GM21360 (cell line): ENCODE measurements around the gene NF1.
"Not testable (repeated sequence)": the region's sequence is repeated elsewhere in the genome, so short reads cannot be mapped to it uniquely, and the experiment has no call there.

ENCODE experiments used
- ATAC-seq: cut with Tn5 transposase; IDR thresholded peaks from one replicate; pipeline ENCODE4 v1.9.1; 2021; ENCODE audit warnings: mild to moderate bottlenecking, moderate library complexity; ENCODE audit not compliant: unreplicated experiment

The NF1 gene

GRCh38 chr17:31378638-31379037 lies 283.9 kb downstream of the NF1 start:
- ATAC-seq, result no peak

DNA sequence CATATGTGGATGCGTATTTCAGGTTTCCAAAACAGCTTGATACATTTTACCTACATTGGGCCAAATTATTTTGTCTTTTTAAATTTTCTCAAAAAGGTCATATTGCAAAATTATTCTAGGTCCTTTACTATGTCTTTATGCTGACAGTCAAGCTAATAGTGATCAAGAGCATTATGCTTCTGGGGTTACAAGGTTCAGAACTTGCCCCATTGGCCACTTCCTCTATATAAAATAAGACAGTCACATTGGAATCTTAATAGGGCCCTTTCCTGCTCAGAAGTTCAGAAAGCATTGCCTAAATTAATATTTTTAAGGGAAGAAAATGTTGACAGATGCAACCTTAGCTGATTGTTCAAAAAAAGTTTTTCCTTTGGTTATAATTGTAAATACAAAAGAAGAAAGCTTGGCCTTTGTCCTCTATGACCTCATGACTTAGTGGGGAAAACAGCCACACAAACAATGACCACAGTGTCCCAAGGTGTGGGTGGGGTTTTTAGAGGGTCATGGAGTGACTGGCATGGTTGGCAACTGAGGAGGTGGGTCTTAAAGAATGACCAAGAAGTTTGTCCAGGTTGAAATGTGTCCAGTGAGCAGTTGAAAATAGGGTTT lies 284.9 kb downstream of the NF1 start:
- no peak for ATAC-seq

GRCh38 chr17:31381165-31381668 lies 286.4 kb downstream of the NF1 start:
- ATAC-seq, result no peak

DNA sequence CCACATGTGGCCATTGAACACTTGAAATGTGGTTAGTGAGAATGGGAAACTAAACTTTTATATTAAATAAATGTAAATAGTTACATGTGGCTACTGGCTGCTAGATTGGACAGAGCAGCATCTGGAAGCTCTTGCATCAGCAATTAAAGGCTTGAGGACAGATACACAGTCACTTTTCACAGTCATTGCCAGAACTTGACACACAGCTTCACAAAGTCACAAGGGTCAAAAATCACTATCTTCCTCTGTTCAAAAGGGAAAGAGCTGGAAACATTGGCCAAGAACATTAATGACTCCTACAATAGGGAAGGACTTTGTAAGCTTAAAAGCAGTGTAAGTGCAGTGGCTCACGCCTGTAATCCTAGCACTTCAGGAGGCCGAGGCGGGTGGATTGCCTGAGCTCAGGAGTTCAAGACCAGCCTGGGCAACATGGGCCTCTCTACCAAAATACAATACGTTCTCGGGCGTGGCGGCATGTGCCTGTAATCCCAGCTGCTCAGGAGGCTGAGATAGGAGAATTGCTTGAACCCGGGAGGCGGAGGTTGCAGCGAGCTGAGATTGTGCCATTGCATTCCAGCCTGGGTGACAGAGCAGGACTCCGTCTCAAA lies 288.0 kb downstream of the NF1 start:
- ATAC-seq, result not testable (repeated sequence)

DNA sequence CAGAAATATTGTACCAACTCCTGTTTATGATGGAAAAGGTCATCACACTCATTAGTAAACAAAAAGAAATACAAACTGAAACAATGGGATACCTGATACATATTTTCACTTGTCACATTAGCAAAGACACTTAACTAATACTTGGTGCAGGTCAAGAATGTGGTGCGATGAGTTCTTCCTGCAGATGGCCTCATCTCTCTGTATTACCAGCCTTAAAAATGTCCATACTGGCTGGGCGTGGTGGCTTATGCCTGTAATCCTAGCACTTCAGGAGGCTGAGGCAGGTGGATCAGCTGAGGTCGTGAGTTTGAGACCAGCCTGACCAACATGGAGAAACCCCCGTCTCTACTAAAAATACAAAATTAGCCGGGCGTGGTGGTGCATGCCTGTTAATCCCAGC lies 288.7 kb downstream of the NF1 start:
- ATAC-seq, result not testable (repeated sequence)

DNA sequence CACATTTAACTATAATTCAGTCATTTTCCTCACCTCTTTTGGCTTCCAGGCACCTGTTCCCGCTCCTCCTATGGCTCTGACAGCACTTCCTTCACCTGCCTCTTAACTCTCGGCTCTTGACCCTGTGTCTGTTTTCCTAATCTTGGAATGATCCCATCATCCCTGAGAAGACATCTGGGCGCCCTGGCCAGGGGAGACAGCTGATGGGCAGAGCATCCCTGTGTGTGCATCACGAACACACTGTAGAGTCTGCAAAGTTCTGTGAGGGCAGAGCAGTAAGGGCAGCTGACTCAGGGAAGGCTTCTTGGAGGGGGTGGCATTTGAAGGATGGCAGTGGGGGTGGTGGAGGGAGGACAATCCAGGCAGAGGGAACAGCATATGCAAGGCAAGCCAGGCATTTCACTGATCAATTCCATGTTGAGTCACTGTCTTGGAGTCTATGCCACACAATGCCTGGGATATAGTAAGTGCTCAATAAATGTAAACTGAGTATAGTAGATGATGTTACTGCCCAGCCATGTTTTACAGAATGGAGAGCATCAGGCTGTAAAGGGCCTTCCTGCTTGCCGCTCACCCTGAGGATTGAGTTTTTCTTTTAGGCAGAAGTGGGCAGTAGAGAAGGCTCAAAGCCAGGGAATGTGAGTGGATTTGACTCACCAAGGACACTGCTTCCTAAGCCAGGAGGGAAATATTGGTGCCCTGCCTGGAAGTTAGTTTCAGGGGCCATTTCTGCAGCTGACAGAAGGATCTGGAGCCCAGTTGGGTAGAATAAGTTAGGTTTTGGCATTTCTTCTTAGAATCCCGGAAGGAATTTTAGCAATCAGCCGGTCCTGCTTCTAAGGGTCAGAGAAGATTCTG lies 290.9 kb downstream of the NF1 start:
- no peak for ATAC-seq

GRCh38 chr17:31386542-31387075 lies 291.8 kb downstream of the NF1 start:
- ATAC-seq, result no peak

DNA sequence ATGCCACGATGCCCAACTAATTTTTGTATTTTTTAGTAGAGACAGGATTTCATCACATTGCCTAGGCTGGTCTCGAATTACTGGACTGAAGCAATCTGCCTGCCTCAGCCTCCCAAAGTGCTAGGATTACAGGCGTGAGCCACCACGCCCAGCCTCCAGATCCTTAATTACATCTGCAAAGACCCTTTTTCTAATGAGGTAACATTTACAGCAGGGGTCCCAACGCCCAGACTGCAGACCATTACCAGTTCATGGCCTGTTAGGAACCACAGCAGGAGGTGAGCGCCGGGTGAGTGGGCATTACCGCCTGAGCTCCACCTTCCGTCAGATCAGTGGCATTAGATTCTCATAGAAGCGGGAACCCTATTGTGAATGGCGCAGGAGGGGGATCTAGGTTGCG lies 292.7 kb downstream of the NF1 start:
- no peak for ATAC-seq

DNA sequence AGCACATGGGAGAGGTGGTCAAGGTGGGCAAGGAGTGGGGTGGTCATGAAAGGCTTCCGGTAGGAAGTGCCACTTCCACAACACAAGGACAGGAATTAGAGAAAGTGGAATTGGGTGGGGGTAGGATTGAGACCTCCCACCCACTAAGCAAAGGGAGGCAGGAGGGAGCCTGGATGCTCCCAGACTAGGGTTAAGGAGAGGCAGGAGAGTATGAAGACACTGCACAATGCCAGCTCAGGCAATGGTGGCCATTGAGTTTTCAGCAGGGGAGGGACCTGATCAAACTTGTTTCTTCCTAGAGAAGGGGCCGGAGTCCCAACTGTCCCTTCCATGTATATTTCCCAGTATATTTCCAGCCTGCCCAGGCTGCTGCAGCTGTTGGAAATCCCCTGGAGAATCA lies 293.6 kb downstream of the NF1 start:
- ATAC-seq, result no peak

DNA sequence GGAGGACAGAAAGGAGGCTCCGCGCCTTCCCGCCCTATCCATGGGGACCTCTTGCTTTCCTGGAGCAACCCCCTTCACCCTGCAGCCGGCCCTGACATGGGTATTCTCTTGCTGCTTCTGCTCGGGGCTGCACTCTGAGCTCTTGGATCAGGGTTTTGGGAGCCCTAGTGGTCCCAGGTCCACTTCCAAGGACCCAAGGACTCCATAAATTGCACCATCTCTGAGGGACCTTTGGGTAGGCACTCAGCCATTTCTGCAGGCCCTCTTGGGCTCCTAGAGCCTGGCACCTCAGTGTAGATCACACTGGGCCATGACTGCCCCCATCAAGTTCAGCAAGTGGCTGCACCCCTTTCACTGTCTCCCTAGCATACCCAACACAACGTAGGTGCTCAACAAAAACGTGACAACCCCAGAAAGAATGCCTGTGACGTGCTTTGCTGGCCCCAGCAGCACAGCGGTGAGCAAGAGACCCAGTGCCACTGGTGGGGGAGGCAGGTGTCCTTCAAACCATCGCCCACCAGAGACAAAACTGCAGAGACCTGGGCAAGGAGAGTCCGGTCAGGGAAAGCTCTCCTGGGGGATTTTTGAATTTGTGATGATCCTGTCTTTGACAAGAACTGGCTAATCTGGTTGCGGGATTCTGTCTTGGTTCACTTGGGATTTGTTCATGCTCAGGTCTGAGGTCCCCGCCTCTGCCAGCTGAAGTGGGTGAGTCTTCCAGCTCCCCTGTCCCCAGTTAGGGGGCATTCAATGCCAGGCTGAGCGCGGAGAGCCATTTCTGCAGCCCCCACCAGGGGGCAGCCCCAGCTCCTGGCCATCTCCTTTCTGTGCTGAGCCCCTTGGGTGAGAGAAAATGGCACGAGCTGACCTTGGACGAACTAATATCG lies 294.2 kb downstream of the NF1 start:
- no peak for ATAC-seq

DNA sequence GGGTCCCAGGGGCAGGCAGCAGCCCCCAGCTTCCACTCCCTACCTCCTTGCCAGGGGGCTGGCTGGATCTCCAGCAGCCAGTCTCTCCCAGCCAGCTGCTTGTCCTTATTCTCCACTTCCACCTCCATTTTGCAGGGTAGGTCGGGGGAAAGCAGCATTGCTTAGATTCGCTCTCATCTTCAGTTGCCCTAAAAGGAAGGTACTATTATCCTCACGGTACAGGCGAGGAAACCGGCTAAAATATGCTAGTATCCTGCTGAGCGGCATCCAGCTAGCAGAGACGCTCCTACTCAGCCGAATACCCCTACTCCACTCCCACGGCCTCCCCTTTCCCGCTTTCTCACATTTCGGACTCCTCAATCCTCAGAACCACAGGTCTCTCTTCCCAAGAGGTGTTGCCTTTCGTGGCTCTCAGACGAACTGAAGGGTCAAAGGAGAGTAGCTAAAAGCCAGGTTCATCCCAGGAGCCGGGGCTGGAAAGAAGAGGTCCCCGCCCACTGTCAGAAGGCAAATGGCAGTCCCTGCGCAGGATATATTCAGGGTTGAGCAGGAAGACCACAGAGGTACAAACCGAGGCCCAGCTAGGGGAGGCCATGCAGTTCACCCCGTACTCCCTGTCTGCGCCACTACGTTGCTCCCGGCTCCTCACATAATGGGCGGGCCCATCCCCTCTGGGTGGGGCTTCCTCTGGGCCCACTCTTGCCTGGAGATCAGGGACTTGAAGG lies 295.0 kb downstream of the NF1 start:
- ATAC-seq, result no peak

- ATAC-seq, result no peak
Observed at GRCh38 chr17:31390426-31390747, 295.6 kb downstream of the NF1 start.

DNA sequence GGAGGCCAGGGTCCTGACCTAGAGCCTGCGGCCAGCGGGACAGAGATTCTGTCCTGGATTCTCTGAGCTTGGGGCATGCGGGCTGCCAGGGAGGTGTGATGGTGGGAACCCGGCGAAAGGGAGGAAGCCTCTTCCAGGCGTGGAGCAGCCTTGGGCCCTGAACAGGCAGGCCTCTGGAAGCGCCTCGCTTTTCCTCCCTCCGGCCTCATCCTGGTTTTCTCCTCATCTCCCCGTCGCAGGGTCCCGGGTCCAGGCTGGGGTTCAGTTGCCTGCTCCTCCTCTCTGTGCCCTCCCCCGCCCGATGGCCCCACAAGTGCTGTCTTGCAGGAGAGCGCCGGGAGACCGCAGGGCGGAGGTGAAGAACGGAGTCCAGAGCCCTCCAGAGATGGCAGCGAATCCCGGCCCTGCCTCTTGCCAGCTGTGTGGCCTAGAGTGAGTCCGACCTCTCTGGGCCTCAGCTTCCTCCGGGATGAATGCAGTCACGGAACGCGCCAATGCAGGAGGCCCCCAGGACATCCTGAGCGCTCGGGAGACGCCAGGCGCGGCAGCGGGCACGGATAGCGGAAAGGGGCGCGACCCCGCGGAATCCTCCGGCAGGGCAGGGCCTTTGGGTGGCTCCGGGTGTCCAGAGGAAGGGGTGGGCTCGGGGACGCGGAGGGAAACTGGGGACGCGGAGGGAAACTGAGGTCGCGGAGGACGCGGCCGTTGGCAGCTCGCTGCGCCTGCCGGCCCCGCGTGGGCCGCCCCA lies 296.1 kb downstream of the NF1 start:
- ATAC-seq, result no peak

- no peak for ATAC-seq
Observed at GRCh38 chr17:31391496-31391949, 296.7 kb downstream of the NF1 start, which contains the start of gene RAB11FIP4. Gene RAB11FIP4 (plus strand): TSS chr17:31391675. CDS start chr17:31391853, 178 bp downstream.

- no peak for ATAC-seq
Observed at GRCh38 chr17:31392002-31392855, 297.5 kb downstream of the NF1 start.

DNA sequence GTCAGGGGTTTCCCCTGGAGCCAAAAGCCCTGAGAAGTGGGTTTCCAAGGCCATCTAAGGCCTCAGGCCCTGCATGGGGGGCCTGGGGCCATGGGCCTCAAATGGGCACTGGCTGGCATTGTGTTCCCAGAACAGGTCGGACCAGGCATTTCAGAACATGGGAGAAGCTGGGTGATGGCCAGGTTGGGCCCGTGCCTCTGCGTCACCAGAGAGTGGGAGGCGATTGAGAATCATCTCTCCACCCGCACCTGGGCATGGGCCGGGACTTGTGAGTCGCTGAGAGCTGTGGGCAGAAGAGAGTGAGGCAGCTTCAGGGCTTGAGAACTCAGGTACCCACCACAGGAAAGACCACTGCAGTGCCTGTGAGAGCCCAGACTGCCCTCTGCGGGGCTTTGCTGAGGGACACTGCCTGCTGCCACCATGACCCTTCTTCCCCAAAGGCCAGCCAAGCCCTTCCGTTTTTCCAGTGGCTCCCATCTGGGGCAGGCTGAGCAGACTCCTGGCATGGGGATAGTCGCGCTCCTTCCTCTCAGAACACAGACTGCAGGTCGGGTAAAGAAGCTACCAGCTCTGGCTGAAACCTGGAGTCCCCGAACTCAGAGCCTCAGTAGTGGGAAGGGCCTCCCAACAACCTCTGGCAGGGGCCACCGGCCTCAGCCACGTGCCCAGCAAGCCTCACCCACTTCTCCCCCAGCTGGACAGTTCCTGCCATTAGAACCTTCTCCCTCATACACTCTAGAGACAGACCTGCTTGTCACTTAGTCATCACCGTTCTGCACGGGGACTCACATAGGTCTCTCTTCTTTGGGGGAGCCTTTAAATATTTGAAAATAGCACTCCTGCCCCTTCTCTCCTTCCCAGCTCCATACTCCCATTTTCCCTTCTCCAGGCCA lies 298.3 kb downstream of the NF1 start:
- ATAC-seq, result no peak

DNA sequence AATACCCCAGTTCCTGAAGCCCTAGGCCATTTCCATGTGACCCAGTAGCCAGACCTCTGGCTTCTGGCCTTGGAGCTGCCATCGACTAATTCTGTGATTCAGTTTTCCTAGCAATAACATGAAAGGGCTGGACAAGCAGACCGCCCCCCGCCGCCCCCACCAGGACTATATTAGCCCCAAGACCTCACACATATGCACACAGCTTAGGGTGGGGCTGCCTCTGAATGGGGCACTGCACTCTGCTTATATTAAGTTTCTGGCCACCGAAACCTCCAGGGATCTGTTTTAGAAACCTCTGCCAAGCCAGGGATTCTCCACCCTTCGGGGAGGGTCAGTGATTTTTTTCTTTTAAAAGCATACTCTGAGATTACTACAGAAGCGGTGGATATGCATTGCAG lies 299.0 kb downstream of the NF1 start:
- ATAC-seq, result no peak
